Prostate gland (tissue), 2 donors: ENCODE data around the gene AKAP8L.

Experiments used
- CTCF ChIP-seq, 4 experiments: fragments of 200-600 bp in 2 of 4; fragments of 450-650 bp in 2 of 4; sonication (generic) in 2 of 4; IDR thresholded peaks; 1 replicate in 3 of 4; 2 replicates in 1 of 4; pipeline ENCODE4 v1.5.1; 2016 to 2019; ENCODE audit warnings: antibody characterized with exemption in 4 of 4, mild to moderate bottlenecking in 2 of 4, moderate library complexity in 2 of 4
- POLR2A ChIP-seq: fragments of 450-650 bp; IDR thresholded peaks from one replicate; pipeline ENCODE4 v1.6.1; 2016; ENCODE audit warnings: antibody characterized with exemption, mild to moderate bottlenecking
- POLR2AphosphoS5 ChIP-seq: sonication (generic); formaldehyde crosslinking; IDR thresholded peaks from one replicate; pipeline ENCODE4 v1.6.1; 2017; ENCODE audit warnings: antibody characterized with exemption

GRCh38 chr19:15393963-15394362 is 24.8 kb downstream of the AKAP8L start:
- TF ChIP-seq POLR2A (no peak), CTCF (IDR thresholded peaks at IDR 0.05) (no peak), POLR2AphosphoS5 (no peak)
